Measurements from ENCODE around the gene PDE3B.
"Not testable (repeated sequence)": the region's sequence is repeated elsewhere in the genome, so short reads cannot be mapped to it uniquely, and the experiment has no call there.

Gene PDE3B

DNA sequence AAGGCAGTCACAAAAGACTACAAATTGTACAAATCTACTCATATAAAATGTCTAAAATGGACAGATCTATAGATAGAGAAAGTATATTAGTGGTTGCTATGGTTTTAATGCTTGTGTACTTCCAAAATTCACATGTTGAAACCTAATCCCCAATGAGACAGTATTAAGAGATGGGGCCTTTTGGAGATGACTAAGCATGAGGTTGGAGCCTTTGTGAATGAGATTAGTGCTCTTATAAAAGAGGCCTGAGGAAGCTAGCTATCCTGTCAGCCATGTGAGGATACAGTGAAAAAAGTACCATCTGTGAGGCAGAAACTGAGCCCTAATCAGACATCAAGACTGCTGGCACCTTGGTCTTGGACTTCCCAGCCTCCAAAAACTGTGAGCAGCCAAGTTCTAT is 165.9 kb downstream of the PDE3B start:
- no peak for DNase-seq (ENCODE audit: low read depth in 2 of 2)

DNA sequence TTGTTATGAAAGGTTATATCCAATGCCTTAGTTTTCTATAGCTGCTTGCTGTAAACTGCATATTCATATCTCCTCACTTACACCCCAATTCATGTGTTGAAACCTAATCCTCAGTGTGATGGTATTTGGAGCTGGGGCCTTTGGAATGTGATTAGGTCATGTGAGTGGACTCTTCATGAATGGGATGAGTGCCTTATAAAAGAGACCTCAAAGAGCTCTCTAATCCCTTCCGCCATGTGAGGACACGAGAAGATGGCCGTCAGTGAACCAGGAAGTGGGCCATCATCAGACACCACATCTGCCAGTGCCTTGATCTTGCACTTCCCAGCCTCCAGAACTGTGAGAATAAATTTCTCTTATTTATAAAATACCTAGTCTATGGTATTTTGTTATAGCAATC is 169.2 kb downstream of the PDE3B start:
- DNase-seq (ENCODE audit: low read depth in 2 of 2), result no peak

DNA sequence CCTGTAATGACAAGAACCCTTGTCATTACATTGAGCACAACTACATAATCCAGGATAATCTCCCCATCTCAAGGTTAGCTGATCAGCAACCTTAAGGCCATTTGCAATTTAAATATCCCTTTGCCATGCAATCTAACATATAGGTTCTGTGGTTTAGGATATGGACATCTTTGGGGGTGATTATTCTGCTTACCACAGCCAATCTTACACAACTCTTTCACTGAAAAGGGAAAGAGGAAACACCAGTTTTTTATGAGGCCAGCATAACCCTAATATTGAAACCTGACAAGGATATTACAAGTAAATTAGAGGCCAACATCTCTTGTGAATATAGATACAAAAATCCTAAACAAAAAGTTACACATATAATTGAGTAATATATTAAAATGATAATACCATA is 169.9 kb downstream of the PDE3B start:
- no peak for DNase-seq (ENCODE audit: low read depth in 2 of 2)

DNA sequence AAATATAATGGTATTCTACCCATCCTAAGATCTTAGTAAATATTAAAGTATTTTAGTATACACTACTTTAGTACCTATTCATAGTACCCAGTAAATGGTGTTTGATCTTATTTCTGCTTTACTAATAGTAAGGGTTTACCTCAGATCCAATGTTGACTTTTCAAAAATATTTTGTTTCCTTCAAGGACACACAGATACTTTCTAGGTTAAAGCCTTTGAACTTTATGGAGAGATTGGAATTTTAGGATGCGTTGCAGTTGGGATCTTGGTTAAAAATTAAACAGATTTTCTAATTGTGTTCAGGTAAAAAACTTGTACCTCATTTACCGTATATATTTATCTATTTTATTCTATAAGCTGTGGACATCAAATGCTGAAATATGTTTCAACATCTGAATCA is 175.2 kb downstream of the PDE3B start:
- DNase-seq (ENCODE audit: low read depth in 2 of 2), result no peak

DNA sequence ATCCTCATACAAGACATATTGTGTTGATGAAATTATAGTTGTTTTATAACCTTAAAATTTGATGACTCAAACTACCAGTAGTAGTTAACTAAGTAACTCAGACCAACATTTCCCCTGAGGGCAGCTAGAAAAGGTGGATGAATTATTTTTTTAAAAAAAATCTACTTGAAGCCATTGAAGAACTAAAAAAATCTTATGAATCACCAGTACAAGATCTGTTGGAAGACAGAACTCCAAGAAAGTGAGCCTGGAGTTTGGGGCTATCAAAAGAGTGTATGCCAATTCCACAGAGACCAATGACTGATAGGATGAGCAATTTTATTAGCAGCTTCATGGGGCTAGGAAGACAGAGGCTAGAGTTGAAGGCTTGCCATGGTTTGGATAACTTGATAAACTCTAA is 176.0 kb downstream of the PDE3B start:
- DNase-seq (ENCODE audit: low read depth in 2 of 2), result peak; percentile 6

DNA sequence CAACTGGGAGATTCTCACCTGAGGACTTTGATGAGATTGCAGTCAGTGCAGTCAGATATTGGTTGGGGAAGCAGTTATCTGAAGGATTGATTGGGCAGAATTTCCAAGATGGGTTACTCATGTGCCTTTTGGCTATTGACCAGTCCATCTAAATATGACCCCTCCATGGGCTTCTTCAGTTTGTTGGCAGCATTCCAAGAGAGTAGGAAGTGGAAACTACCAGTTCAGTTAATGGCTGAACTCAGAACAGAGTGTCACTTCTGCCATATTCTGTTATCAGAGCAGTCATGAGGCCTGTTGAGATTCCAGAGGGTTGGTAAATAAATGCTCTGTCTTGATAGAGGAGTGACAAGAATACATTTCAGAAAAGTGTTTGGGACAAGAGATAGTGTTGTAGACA is 177.4 kb downstream of the PDE3B start:
- no peak for DNase-seq (ENCODE audit: low read depth in 2 of 2)

DNA sequence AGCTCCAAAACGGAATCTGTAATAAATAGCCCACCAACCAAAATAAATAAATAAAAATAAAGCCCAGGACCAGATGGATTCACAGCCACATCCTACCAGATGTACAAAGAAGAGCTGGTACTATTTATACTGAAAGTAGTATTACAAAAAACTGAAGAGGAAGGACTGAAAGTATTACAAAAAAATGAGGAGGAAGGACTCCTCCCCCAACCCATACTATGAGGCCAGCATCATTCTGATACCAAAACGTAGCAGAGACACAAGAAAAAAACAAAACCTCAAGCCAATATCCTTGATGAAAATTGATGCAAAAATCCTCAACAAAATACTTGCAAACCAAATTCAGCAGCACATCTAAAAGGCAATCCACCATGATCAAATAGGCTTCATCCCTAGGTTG is 183.0 kb downstream of the PDE3B start:
- DNase-seq (ENCODE audit: low read depth in 2 of 2), result no peak

DNA sequence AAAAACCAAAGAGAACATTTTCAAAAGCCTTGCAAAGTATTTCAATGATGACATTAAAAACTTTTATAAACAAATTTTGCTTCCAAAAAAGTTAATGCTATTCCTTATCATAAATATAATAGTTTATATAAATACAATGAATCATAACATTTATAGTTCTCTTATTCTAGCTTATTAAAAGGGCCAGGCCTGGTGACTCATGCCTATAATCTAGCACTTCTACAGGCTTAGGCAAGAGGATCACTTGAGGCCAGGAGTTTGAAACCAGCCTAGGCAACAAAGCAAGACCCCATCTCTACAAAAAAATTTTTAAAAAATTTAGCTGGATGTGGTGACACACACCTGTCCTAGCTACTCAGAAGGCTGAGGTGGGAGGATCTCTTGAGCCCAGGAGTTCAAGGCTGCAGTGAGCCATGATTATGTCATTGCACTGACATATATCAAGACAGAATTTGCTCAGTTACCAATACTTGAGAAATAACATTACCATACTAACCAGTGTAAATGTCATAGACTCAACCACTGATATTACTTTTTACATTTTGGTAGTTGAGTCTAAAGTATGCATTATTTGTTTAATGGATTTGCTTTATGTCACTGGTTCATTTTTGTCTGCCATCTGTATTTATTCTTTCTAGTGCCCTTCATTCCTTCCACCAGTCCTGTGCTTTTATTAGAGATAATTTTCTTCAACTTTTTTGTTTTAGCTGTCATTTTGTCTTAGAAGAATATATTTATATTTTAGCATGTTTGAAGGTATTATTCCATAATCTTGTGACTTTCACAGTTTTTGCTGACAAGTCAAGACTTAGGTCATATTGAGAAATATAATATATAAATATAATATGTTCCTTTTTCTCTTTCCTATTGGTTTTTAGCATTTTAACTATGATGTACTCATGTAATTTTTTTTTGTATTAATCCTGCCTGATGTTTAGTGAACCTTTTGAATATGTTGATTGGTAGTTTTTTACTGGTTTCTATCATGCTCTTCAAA is 192.2 kb downstream of the PDE3B start:
- DNase-seq (ENCODE audit: low read depth in 2 of 2), result no peak

DNA sequence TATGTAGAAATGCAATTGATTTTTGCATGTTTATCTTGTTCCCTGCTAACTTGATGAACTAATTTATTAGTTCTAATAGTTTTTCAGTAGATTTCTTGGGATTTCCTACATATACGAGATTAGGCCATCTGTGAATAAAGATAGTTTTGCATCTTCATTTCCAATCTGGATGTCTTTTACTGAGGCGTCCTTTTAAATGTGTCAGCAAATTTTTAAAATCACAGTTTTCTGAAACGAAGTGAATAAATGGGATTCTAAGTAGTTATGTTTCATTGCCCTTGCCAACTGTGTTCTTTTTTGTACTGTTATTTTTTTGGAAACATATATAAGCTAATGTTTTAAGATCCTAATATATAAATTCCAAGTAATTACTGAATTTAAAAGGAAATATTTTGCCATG is 198.4 kb downstream of the PDE3B start:
- no peak for DNase-seq (ENCODE audit: low read depth in 2 of 2)

DNA sequence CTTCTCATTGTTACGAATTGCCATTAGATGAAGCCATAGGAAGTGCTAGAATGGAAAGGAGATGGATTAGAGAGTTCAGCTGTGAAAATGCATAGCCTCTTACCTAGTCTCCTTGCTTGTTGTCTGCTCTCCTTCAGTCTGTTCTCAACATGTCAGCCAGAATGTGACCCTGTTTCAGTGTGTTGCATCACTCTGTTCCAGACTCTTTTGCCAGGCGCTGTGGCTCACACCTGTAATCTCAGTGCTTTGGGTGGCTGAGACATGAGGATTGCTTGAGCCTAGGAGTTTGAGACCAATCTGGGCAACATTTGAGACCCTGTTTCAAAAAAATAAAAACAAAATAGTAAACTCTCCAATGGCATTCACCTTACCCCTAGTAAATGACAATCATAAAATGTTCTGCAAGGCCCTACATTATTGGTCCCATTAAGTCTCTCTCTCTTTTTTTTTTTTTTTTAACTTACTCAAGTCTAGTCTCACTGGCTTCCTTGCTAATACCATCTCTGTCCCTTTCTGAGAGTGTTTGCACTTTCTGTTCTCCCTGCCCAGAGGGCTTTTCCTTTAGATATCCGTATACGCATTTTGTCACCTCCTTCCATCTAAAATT is 209.1 kb downstream of the PDE3B start:
- DNase-seq (ENCODE audit: low read depth in 2 of 2), result no peak

DNA sequence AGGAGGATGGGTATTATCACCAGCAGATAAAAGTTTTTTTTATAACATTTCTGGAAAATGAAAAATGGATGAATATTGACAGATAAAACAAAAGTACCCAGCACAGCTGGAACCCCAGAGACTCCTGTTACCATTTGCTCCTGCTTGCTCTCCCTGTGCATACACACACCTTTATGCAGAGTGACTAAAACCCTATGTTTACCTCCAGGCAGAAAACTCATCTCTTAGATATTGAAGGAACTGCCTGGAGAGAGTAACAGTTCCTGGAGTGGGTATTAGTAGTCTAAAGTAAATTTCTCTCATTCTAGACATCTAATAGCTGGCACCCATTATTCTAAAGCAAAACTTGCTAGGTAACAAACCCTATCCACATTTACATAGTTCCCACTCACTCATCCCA is 210.5 kb downstream of the PDE3B start:
- DNase-seq (ENCODE audit: low read depth in 2 of 2), result no peak

DNA sequence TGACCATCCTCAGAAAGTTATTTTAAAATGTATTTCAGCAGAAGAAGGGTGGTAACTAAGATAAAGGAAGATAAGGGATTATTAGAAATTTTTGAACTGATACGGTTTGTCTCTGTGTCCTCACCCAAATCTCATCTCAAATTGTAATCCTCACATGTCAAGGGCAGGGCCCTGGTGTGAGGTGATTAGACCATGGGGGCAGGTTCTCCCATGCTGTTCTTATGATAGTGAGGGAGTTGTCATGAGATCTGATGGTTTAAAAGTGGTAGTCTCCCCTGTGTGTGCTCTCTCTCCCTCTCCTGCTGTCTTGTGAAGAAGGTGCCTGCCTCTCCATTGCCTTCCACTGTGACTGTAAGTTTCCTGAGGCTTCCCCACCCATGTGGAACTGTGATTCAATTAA is 212.3 kb downstream of the PDE3B start:
- no peak for DNase-seq (ENCODE audit: low read depth in 2 of 2)

DNA sequence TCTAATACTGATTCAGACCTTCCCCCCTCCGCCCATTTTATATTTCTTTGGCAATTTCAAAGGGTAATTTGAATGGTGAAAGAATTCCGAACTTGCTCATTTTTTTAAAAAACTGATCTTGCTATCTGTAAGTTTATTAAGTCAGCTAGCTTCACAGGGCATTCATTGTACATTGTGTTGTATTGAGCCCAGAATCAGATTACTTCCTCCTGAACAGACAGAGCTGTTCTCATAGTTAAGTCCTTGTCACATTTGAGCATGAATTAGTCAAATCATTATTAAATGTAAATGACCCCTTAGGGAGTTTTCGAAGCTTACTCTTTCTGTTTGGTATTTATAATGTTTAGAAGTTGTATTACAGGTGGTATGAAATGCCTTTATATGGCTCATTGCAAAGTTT is 214.0 kb downstream of the PDE3B start:
- DNase-seq (ENCODE audit: low read depth in 2 of 2), result no peak

DNA sequence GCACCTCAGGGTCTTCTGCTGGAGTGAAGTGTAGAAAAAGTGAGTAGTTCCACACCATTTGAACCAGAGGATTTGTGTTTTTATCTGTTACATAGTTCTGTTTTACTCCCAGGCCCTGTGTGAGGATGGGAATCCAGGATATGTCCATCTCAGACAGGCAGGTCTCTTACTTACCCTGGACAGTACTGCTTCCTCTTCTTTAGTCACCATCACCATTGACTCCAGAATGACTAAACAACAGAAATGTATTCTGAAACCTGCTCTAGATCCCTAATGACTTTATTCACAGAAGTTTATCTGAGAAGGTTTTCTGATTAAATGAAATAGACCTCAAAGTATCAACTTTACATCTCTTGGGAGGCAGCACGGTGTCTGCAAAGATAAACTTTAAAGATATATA is 214.8 kb downstream of the PDE3B start:
- DNase-seq (ENCODE audit: low read depth in 2 of 2), result no peak

DNA sequence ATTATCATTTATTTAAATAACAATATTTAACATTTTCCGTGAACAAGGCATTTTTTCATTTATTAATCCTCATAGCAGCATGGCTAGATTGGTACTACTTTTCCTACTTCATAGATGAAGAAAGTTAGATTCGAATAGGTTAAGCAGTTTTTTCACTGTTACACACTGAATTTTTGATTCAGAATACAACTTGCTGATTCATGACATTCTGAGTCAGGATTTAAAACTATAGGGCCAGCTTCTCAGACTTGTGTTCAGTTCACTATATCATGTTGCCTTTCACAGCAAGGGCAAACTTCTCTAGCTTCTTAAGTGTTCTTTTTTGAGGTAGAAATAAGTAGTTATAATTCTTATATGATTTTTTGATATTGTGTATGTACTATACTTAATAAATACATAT is 216.9 kb downstream of the PDE3B start:
- DNase-seq (ENCODE audit: low read depth in 2 of 2), result no peak

DNA sequence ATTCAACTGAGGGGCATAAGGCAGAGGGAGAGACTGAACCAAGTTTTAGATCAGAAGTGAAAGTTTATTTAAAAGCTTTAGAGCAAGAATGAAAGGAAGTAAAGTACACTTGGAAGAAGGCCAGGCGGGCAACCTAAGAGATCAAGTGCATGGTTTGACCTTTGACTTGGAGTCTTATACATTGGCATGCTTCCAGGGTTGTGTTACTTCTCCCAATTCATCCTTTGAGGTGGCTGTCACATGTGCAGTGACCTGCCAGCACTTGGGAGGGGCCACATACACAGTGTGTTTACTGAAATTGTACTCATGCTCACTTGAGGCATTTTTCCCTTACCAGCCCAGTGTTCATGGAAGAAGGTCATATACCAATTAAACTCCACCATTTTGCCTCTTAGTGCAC is 218.1 kb downstream of the PDE3B start:
- DNase-seq (ENCODE audit: low read depth in 2 of 2), result no peak

DNA sequence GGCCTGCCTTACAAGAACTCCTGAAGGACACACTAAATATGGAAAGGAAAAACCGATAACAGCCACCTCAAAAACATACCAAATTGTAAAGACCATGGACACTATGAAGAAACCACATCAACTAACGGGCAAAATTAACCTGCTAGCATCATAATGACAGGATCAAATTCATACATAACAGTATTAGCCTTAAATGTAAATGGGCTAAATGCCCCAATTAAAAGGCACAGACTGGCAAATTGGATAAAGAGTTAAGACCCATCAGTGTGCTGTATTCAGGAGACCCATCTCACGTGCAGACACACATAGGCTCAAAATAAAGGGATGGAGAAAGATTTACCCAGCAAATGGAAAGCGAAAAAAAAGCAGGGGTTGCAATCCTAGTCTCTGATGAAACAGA is 220.2 kb downstream of the PDE3B start:
- not testable (repeated sequence) for DNase-seq (ENCODE audit: low read depth in 2 of 2)

DNA sequence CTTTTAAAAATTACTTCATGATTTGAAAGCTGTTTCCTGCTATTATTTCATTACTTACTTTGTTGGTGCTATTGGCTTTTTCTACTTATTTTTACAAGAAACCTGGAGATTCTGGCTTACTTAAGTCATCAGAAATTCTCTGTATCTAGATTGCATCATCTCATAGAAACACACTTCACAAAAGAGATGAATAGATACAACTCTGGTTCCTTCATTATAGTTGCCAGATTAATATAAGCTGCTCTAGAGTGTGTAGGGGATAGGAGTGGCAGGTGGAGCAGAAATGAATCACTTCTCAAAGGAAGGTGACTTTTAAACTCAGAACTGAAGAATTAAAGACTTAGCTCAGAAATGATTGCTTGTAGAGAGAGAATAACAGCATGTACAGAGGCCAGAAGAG is 228.4 kb downstream of the PDE3B start:
- DNase-seq (ENCODE audit: low read depth in 2 of 2), result no peak

DNA sequence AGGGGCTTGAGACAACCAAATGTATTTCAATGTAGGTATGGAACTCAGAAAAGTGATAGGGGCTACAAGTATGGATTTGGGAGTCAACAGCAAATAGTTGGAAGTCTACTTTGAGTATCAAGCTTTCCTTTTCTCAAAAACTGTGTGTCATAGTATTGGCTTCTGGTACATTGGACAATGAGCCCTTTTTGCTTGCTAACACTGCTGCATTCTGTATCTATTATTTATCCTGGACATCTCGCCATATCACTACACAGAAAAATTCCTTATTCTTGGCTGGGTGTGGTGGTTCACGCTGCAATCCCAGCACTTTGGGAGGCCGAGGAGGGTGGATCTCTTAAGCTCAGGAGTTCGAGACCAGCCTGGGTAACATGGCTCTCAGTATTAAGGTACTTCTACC is 230.0 kb downstream of the PDE3B start:
- DNase-seq (ENCODE audit: low read depth in 2 of 2), result no peak

DNA sequence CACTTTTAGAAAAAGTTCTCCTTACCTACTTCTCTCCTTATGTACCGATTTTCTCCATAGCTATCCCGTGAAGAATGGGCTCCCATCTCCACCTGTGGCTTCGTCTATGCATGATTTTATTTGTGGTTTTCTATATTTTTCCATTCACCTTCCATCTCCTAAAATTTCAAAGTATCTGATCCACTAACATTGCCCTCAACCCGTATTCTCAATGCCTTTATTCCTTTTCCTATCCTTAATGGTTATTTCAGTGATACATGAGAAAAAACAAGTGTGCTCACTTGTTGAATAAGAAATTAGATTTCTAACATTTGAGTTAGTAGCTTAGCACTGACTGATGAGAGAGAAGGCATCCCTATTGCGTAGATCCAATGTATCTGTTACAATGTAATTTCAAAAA is 231.6 kb downstream of the PDE3B start:
- no peak for DNase-seq (ENCODE audit: low read depth in 2 of 2)

DNA sequence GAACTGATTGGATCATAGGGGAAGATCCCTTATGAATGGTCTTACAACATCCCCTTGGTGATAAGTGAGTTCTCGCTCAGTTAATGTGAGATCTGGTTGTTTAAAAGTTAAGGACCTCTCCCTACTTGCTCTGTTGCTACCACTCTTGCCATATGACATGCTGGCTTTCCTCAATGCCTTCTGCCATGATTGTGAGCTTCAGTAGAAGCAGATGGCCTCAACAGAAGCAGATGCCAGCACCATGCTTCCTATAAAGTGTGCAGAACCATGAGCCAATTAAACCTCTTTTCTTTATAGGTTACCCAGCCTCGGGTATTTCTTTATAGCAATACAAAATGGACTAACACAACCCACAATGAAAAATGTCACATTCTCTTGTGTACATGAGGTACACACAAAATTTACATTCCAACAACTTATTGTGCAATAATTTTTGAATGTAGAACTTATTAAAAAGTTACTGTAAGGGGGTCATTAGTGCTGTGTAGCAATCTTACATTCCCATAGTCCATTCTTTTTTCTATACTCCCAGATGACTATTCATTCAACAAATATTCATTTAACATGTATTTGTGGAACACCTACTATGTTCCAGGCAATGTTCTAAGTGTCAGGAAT is 238.1 kb downstream of the PDE3B start:
- DNase-seq (ENCODE audit: low read depth in 2 of 2), result no peak

DNA sequence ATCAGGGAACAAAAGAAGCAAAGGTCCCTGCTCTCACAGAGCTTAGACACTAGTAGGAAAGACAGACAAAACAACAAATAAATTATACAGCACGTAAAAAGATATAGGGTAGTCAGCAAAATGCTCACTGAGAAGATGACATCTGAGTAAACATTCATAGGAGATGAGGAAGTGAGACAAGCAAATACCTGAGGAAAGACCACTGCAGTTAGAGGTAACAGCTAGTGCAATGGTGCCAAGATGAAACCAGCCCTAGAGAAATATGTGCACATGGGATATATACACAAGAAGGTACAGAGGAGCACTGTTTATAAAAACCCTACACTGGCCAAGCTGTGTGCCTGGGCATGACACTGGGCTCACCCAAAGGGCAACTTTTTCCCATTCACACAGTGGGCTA is 238.6 kb downstream of the PDE3B start:
- DNase-seq (ENCODE audit: low read depth in 2 of 2), result no peak

DNA sequence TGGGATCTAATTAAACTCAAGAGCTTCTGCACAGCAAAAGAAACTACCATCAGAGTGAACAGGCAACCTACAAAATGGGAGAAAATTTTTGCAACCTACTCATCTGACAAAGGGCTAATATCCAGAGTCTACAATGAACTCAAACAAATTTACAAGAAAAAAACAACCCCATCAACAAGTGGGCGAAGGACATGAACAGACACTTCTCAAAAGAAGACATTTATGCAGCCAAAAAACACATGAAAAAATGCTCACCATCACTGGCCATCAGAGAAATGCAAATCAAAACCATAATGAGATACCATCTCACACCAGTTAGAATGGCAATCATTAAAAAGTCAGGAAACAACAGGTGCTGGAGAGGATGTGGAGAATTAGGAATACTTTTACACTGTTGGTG is 240.1 kb downstream of the PDE3B start:
- DNase-seq (ENCODE audit: low read depth in 2 of 2), result not testable (repeated sequence)
